Cerebellar nuclear complex (tissue), 1 donor: ENCODE measurements around the gene TSPY8.
"Not testable (repeated sequence)": the region's sequence is repeated elsewhere in the genome, so short reads cannot be mapped to it uniquely, and the experiment has no call there.

Experiments
- DNase-seq, 2 experiments: peaks; one replicate each; lab custom pipeline; 2025; lab: John Stamatoyannopoulos, UW

TSPY8 gene, protein sequence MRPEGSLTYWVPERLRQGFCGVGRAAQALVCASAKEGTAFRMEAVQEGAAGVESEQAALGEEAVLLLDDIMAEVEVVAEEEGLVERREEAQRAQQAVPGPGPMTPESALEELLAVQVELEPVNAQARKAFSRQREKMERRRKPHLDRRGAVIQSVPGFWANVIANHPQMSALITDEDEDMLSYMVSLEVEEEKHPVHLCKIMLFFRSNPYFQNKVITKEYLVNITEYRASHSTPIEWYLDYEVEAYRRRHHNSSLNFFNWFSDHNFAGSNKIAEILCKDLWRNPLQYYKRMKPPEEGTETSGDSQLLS

DNA sequence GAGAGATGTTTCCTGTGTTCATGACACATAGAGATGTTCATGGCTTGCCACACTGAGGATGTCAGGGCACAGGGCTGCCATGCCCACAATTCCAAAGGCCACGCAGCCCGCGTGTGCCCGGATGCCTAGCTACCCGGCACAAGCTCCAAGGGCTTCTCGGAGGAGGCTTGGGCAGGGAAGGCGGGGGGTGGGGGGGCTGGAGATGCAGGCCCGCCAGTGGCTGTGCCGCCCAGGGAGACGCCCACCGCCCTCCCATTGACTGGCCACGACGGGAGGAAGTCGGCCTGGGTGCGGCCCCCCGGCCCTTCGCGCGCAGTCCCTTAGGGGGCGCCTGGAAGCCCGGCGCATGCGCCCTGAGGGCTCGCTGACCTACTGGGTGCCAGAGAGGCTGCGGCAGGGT, at the start of gene TSPY8:
Gene TSPY8, plus strand, starts transcription at position 301 of the 400 bp plus-strand sequence. Its CDS starts 46 bp downstream, at position 347.
- not testable (repeated sequence) for DNase-seq

DNA sequence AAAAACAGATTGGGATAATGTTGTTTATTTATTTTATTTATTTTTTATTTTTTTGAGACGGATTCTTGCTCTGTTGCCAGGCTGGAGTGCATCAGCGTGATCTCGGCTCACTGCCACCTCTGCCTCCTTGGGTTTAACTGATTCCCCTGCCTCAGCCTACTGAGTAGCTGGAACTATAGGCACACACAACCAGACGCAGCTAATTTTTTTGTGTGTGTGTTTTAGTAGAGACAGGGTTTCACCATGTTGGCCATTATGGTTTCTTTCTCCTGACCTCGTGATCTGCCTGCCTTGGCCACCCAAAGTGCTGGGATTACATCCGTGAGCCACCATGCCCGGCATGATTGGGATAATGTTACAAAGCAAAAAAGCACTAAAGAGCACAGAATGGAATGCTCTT, 36.6 kb upstream of the TSPY8 start:
- DNase-seq = no peak

DNA sequence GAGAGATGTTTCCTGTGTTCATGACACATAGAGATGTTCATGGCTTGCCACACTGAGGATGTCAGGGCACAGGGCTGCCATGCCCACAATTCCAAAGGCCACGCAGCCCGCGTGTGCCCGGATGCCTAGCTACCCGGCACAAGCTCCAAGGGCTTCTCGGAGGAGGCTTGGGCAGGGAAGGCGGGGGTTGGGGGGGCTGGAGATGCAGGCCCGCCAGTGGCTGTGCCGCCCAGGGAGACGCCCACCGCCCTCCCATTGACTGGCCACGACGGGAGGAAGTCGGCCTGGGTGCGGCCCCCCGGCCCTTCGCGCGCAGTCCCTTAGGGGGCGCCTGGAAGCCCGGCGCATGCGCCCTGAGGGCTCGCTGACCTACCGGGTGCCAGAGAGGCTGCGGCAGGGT, 20.4 kb upstream of the TSPY8 start, which contains the start of gene TSPY4:
Gene TSPY4, plus strand, starts transcription at position 301 of the 400 bp plus-strand sequence. Its CDS starts 46 bp downstream, at position 347.
- not testable (repeated sequence) for DNase-seq

DNA sequence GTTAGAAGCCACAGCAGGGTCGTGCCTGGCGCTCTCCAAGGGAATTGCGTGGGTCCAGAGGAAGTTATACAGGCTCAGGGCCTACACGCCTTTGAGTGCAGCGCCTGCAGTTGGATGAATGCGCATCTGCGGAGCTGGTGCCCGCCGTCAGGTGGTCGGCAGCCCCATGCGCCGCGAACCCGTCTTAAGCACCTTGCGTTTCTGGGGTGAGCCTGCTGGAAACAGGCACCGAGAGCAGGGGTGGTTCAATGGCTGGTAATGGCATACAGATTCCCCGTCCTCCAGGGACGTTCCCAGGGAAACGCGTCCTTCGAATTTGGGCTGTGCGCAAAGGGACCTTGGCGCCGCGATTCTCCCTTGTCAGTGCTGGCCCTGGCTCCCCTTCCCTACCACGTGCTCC, 38.9 kb downstream of the TSPY8 start:
- not testable (repeated sequence) for DNase-seq

- not testable (repeated sequence) for DNase-seq
Observed at GRCh38 chrY:9398121-9398520, 40.5 kb downstream of the TSPY8 start, which contains the start of gene TSPY3. Gene TSPY3 (plus strand): TSS chrY:9398421. CDS start chrY:9398467, 46 bp downstream.
